HepG2 (cell line): ENCODE data around the gene DLG4. TPM values are rescaled to one million over a fixed set of nuclear protein-coding genes. Genes with fewer than 3 reads are reported as not detected.
A peak's percentile ranks its signal among the peaks of the same experiment; 100 is the strongest.

Source experiments
- HDAC6 ChIP-seq: fragments of 200-600 bp; sonication (generic); IDR thresholded peaks from 2 replicates; pipeline ENCODE4 v1.7.0; 2017; ENCODE audit warnings: mild to moderate bottlenecking, antibody characterized with exemption, low read length, low read depth
- HNRNPH1 ChIP-seq: fragments of 200-400 bp; formaldehyde crosslinking; optimal IDR thresholded peaks from 2 replicates; pipeline ENCODE3; 2017; ENCODE audit warnings: mild to moderate bottlenecking, low read depth, low read length
- JUND ChIP-seq: sonication (generic); formaldehyde crosslinking; IDR thresholded peaks from 2 replicates; pipeline ENCODE4 v1.8.0; 2022; ENCODE audit warnings: mild to moderate bottlenecking, missing genetic modification reagents
- KDM4B ChIP-seq: sonication (generic); formaldehyde crosslinking; IDR thresholded peaks from 2 replicates; pipeline ENCODE4 v1.4.0; 2020; ENCODE audit warnings: missing genetic modification reagents
- KLF11 ChIP-seq: IDR thresholded peaks from 2 replicates; pipeline ENCODE4 v1.6.1; 2016; ENCODE audit warnings: missing compliant biosample characterization
- RBFOX2 ChIP-seq: fragments of 200-400 bp; formaldehyde crosslinking; IDR thresholded peaks from 2 replicates; pipeline ENCODE4 v1.6.1; 2017; ENCODE audit warnings: low read depth, mild to moderate bottlenecking, low read length
- RCOR2 ChIP-seq: IDR thresholded peaks from 2 replicates; pipeline ENCODE4 v1.6.1; 2016; ENCODE audit warnings: missing biosample characterization, missing genetic modification reagents
- ZBTB3 ChIP-seq: sonication (generic); formaldehyde crosslinking; IDR thresholded peaks from 2 replicates; pipeline ENCODE4 v1.4.0; 2020; ENCODE audit warnings: low read depth, mild to moderate bottlenecking, moderate library complexity, missing genetic modification reagents, borderline replicate concordance
- ZNF644 ChIP-seq: IDR thresholded peaks from 2 replicates; pipeline ENCODE4 v1.6.1; 2016; ENCODE audit warnings: low read depth
- polyA plus RNA-seq, 8 experiments: library from polyadenylated mRNA; depleted of rRNA in 3 of 8; stranded (reverse) in 7 of 8; unstranded in 1 of 8; fragments of >200 nt; fragmentation: Illumina TruSeq in 4 of 8; extraction: Trizol in 4 of 8; gene quantifications; 2 replicates each; pipeline versions ENCODE4 v1.2.1 to v1.2.3, GENCODE V29; 2011 to 2016; ENCODE audit warnings: low read depth in 4 of 8, missing spikeins in 1 of 8, mixed read lengths in 1 of 8; ENCODE audit not compliant: insufficient read depth in 1 of 8
- total RNA-seq, 5 experiments: library from RNA; depleted of rRNA; stranded (reverse); fragments of >200 nt; fragmentation: Illumina TruSeq; extraction: Trizol; gene quantifications; 2 replicates each; pipeline ENCODE4 v1.2.3, GENCODE V29; 2016; ENCODE audit warnings: low read depth in 1 of 5
- TF ChIP-seq, protein P1 (sequence below): sonication (generic); formaldehyde crosslinking; IDR thresholded peaks from 2 replicates; pipeline ENCODE4 v1.5.0; 2020; ENCODE audit warnings: mild to moderate bottlenecking, missing genetic modification reagents
- TF ChIP-seq, protein P2 (sequence below): fragments of 450-650 bp; IDR thresholded peaks from 2 replicates; pipeline ENCODE4 v1.6.1; 2016
- TF ChIP-seq, protein P3 (sequence below): sonication (generic); formaldehyde crosslinking; IDR thresholded peaks from 2 replicates; pipeline ENCODE4 v1.4.0; 2020; ENCODE audit warnings: missing genetic modification reagents, mild to moderate bottlenecking, borderline replicate concordance
- TF ChIP-seq, protein P4 (sequence below): sonication (generic); formaldehyde crosslinking; IDR thresholded peaks from 2 replicates; pipeline ENCODE4 v1.8.0; 2022; ENCODE audit warnings: low read depth, missing genetic modification reagents
- TF ChIP-seq, protein P5 (sequence below): sonication (generic); formaldehyde crosslinking; IDR thresholded peaks from one replicate; pipeline ENCODE4 v1.5.1; 2020; ENCODE audit warnings: mild to moderate bottlenecking, missing genetic modification reagents; ENCODE audit errors: not compliant biosample characterization

The DLG4 gene
- total and polyA plus RNA-seq, 2 of the 13 experiments (the other 11 are each of a cell fraction or from before 2014, with no cell fraction given): 0.71 to 4.3 TPM

DNA sequence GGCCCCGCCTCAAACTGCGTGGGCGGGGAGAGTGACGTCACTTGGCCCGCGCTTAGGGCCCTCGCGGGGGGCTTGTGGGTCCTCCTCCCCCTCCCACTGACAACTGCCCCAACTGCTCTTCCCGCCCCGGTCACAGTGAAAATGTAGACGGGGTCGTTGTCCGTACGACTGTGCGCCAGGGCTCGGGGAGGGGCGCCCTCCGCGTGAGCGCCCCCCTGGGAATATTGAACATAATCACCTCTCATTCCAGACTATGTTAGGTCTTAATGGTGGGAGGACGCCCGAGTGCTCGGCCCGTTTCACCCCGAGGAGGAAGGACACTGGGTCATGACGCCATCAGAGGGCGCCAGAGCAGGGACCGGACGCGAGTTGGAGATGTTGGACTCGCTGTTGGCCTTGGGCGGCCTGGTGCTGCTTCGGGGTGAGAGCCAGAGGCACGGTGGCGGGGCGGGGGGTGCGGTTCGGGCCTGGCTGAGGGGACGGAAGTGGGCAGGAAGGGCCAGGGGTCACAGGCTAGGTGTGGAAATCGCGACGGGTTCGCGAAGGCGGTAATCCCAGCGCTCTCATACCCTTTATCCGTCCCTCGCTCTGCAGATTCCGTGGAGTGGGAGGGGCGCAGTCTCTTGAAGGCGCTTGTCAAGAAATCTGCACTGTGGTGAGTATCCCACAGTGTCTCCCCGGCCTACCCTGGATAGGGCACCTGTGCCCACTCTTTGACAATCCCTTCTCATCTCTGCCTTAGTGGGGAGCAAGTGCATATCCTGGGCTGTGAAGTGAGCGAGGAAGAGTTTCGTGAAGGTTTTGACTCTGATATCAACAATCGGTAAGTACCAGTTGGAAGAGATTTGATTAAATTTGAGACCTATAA, 32.8 kb upstream of the DLG4 start, which contains the start of gene ELP5 (continued):
- TF ChIP-seq, protein P1, sequence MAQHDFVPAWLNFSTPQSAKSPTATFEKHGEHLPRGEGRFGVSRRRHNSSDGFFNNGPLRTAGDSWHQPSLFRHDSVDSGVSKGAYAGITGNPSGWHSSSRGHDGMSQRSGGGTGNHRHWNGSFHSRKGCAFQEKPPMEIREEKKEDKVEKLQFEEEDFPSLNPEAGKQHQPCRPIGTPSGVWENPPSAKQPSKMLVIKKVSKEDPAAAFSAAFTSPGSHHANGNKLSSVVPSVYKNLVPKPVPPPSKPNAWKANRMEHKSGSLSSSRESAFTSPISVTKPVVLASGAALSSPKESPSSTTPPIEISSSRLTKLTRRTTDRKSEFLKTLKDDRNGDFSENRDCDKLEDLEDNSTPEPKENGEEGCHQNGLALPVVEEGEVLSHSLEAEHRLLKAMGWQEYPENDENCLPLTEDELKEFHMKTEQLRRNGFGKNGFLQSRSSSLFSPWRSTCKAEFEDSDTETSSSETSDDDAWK: no peak
- TF ChIP-seq ZNF644 (CRISPR knock-in tag): no peak; the same call in 1 of the 2 replicates
- TF ChIP-seq, protein P2, sequence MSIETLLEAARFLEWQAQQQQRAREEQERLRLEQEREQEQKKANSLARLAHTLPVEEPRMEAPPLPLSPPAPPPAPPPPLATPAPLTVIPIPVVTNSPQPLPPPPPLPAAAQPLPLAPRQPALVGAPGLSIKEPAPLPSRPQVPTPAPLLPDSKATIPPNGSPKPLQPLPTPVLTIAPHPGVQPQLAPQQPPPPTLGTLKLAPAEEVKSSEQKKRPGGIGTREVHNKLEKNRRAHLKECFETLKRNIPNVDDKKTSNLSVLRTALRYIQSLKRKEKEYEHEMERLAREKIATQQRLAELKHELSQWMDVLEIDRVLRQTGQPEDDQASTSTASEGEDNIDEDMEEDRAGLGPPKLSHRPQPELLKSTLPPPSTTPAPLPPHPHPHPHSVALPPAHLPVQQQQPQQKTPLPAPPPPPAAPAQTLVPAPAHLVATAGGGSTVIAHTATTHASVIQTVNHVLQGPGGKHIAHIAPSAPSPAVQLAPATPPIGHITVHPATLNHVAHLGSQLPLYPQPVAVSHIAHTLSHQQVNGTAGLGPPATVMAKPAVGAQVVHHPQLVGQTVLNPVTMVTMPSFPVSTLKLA: no peak
- TF ChIP-seq ZBTB3 (CRISPR knock-in tag): peak; percentile 56; the same call in 1 of the 2 replicates
- peak; percentile 25; the same call in 1 of the 2 replicates for TF ChIP-seq RCOR2
- TF ChIP-seq KDM4B (CRISPR knock-in tag): 0 out of 2 replicates have a peak, but pooled peaks have one; percentile 49
- TF ChIP-seq HNRNPH1: peak; percentile 77
- no peak for TF ChIP-seq KLF11 (CRISPR knock-in tag)
- TF ChIP-seq, protein P3, sequence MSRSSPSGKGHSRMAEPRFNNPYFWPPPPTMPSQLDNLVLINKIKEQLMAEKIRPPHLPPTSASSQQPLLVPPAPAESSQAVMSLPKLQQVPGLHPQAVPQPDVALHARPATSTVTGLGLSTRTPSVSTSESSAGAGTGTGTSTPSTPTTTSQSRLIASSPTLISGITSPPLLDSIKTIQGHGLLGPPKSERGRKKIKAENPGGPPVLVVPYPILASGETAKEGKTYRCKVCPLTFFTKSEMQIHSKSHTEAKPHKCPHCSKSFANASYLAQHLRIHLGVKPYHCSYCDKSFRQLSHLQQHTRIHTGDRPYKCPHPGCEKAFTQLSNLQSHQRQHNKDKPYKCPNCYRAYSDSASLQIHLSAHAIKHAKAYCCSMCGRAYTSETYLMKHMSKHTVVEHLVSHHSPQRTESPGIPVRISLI (CRISPR knock-in tag): no peak
- TF ChIP-seq, protein P4, sequence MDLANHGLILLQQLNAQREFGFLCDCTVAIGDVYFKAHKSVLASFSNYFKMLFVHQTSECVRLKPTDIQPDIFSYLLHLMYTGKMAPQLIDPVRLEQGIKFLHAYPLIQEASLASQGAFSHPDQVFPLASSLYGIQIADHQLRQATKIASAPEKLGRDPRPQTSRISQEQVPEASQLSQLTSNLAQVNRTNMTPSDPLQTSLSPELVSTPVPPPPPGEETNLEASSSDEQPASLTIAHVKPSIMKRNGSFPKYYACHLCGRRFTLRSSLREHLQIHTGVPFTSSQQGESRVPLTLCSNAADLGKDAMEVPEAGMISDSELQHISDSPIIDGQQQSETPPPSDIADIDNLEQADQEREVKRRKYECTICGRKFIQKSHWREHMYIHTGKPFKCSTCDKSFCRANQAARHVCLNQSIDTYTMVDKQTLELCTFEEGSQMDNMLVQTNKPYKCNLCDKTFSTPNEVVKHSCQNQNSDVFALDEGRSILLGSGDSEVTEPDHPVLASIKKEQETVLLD (CRISPR knock-in tag): peak; percentile 88
- TF ChIP-seq JUND: no peak
- TF ChIP-seq, protein P5, sequence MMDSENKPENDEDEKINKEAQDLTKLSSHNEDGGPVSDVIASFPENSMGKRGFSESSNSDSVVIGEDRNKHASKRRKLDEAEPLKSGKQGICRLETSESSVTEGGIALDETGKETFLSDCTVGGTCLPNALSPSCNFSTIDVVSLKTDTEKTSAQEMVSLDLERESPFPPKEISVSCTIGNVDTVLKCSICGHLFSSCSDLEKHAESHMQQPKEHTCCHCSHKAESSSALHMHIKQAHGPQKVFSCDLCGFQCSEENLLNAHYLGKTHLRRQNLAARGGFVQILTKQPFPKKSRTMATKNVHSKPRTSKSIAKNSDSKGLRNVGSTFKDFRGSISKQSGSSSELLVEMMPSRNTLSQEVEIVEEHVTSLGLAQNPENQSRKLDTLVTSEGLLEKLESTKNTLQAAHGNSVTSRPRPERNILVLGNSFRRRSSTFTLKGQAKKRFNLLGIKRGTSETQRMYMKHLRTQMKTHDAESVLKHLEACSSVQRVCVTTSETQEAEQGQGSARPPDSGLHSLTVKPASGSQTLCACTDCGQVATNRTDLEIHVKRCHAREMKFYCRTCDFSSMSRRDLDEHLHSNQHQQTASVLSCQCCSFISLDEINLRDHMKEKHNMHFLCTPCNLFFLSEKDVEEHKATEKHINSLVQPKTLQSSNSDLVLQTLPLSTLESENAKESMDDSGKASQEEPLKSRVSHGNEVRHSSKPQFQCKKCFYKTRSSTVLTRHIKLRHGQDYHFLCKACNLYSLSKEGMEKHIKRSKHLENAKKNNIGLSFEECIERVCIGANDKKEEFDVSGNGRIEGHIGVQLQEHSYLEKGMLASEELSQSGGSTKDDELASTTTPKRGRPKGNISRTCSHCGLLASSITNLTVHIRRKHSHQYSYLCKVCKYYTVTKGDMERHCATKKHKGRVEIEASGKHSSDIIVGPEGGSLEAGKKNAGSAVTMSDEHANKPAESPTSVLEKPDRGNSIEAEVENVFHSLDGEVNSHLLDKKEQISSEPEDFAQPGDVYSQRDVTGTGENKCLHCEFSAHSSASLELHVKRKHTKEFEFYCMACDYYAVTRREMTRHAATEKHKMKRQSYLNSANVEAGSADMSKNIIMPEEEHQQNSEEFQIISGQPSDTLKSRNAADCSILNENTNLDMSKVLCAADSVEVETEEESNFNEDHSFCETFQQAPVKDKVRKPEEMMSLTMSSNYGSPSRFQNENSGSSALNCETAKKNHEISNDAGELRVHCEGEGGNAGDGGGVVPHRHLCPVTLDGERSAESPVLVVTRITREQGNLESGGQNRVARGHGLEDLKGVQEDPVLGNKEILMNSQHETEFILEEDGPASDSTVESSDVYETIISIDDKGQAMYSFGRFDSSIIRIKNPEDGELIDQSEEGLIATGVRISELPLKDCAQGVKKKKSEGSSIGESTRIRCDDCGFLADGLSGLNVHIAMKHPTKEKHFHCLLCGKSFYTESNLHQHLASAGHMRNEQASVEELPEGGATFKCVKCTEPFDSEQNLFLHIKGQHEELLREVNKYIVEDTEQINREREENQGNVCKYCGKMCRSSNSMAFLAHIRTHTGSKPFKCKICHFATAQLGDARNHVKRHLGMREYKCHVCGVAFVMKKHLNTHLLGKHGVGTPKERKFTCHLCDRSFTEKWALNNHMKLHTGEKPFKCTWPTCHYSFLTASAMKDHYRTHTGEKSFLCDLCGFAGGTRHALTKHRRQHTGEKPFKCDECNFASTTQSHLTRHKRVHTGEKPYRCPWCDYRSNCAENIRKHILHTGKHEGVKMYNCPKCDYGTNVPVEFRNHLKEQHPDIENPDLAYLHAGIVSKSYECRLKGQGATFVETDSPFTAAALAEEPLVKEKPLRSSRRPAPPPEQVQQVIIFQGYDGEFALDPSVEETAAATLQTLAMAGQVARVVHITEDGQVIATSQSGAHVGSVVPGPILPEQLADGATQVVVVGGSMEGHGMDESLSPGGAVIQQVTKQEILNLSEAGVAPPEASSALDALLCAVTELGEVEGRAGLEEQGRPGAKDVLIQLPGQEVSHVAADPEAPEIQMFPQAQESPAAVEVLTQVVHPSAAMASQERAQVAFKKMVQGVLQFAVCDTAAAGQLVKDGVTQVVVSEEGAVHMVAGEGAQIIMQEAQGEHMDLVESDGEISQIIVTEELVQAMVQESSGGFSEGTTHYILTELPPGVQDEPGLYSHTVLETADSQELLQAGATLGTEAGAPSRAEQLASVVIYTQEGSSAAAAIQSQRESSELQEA (CRISPR knock-in tag): no peak
- TF ChIP-seq HDAC6: no peak
- TF ChIP-seq RBFOX2: peak; percentile 88
